ENCODE results near the gene ZMYND15. TPM values are rescaled to one million over a fixed set of nuclear protein-coding genes. Genes with fewer than 3 reads are reported as not detected.

ZMYND15 gene
- total RNA-seq, 1 donor from 2014 or later = not detected

DNA sequence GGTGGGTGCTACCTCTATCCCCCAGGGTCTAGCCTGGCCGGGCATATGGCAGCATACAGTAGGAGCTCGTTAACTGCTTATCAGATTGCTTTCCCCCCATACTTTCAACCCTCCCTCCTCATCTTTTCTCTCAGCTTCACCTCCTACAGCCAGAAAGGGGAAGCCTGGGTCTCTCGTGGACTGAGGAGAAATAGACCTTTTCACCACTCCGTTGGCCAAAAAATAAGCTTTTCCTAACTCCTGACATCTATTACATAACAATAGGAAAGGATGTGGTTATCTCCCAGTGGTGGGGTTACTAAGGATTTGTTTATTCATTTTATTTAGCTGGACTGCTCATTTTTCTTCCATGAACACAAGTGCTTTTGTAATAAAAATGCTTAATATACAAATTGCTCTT lies 9.1 kb downstream of the ZMYND15 start:
- Mint-ChIP-seq H3K9me3 (ENCODE audit: unreplicated experiment) (no peaks in the 10 kb centered on the region), H3K27ac (ENCODE audit: unreplicated experiment) (peak overlapping the region; percentile 31), H3K27me3 (ENCODE audit: unreplicated experiment) (peaks cover 11% of the 10 kb centered on the region), H3K36me3 (ENCODE audit: low read depth, unreplicated experiment) (no peaks in the 10 kb centered on the region), H3K4me3 (ENCODE audit: unreplicated experiment) (no peak overlapping the region), H3K4me1 (ENCODE audit: unreplicated experiment) (peaks cover 16% of the 10 kb centered on the region)
- DNase-seq (ENCODE audit: low spot score) = no peak
- TF ChIP-seq, protein P1, sequence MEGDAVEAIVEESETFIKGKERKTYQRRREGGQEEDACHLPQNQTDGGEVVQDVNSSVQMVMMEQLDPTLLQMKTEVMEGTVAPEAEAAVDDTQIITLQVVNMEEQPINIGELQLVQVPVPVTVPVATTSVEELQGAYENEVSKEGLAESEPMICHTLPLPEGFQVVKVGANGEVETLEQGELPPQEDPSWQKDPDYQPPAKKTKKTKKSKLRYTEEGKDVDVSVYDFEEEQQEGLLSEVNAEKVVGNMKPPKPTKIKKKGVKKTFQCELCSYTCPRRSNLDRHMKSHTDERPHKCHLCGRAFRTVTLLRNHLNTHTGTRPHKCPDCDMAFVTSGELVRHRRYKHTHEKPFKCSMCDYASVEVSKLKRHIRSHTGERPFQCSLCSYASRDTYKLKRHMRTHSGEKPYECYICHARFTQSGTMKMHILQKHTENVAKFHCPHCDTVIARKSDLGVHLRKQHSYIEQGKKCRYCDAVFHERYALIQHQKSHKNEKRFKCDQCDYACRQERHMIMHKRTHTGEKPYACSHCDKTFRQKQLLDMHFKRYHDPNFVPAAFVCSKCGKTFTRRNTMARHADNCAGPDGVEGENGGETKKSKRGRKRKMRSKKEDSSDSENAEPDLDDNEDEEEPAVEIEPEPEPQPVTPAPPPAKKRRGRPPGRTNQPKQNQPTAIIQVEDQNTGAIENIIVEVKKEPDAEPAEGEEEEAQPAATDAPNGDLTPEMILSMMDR (IDR thresholded peaks at IDR 0.05; ENCODE audit: unreplicated experiment) = no peak

DNA sequence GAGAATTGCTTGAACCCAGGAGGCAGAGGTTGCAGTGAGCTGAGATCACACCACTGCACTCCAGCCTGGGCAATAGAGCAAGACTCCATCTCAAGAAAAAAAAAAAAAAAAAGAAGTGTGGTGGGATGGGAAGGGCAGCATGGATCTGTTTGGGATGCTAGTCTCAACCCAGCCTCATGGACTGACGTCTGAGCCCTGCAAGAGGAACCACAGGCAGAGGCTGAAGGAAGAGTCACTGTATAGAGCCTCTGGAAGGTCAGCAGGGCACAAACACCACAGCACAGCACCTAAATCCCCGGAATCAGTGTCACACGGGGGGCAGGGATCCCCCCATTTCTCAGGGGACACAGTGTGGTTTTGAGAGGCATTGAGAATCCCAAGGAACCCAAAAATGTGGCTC lies 11.0 kb downstream of the ZMYND15 start:
- H3K27ac Mint-ChIP-seq (ENCODE audit: unreplicated experiment) = no peak overlapping the region
- no peak for DNase-seq (ENCODE audit: low spot score)
- no peak overlapping the region for H3K4me3 Mint-ChIP-seq (ENCODE audit: unreplicated experiment)
- TF ChIP-seq, protein P1 (IDR thresholded peaks at IDR 0.05; ENCODE audit: unreplicated experiment) = no peak
- no peaks in the 10 kb centered on the region for H3K9me3 Mint-ChIP-seq (ENCODE audit: unreplicated experiment)
- no peaks in the 10 kb centered on the region for H3K36me3 Mint-ChIP-seq (ENCODE audit: low read depth, unreplicated experiment)
- peaks cover 16% of the 10 kb centered on the region for H3K4me1 Mint-ChIP-seq (ENCODE audit: unreplicated experiment)
- peaks cover 8% of the 10 kb centered on the region for H3K27me3 Mint-ChIP-seq (ENCODE audit: unreplicated experiment)

DNA sequence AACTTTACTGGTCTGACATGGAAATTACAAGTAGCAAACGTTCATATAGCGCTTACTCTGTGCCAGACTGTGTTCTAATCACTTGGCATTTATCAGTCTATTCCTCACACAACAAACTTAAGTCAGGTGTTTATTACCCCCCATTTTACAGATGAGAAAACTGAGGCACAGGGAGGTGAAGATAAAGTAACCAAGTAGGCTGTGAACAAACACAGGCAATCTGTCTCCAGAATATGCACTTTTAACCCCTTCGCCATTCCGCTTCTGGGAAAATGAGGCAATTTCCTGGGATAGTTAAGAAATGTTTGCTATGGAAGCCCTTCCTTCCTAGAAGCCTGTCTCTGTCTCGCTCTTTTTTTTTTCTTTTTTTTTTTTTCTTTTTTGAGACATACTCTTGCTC lies 12.3 kb downstream of the ZMYND15 start:
- TF ChIP-seq, protein P1 (IDR thresholded peaks at IDR 0.05; ENCODE audit: unreplicated experiment) = no peak
- H3K4me1 Mint-ChIP-seq (ENCODE audit: unreplicated experiment) = peaks cover 16% of the 10 kb centered on the region
- no peaks in the 10 kb centered on the region for H3K9me3 Mint-ChIP-seq (ENCODE audit: unreplicated experiment)
- DNase-seq (ENCODE audit: low spot score) = no peak
- H3K36me3 Mint-ChIP-seq (ENCODE audit: low read depth, unreplicated experiment) = no peaks in the 10 kb centered on the region
- peaks cover 2% of the 10 kb centered on the region for H3K27me3 Mint-ChIP-seq (ENCODE audit: unreplicated experiment)
- no peak overlapping the region for H3K4me3 Mint-ChIP-seq (ENCODE audit: unreplicated experiment)
- H3K27ac Mint-ChIP-seq (ENCODE audit: unreplicated experiment) = no peak overlapping the region

DNA sequence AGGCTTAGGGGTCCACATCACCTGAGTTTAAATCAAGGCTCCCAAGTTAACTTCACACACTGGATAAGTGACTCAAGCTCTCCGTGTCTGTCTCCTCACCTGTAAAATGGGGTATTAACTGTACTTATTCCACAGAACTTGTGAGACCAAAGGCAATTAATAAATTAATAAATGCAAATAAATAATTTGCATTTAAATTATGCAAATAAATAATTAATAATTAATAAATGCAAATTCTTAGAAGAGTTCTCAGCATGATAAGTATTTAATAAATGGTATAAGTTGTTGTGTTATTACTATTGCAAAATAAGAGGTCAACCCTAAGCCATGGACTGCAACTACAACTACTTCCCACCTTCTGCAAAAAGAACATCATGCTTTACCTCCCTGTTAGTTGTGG lies 13.8 kb downstream of the ZMYND15 start:
- H3K27me3 Mint-ChIP-seq (ENCODE audit: unreplicated experiment) = peaks cover 2% of the 10 kb centered on the region
- H3K36me3 Mint-ChIP-seq (ENCODE audit: low read depth, unreplicated experiment) = no peaks in the 10 kb centered on the region
- no peak overlapping the region for H3K27ac Mint-ChIP-seq (ENCODE audit: unreplicated experiment)
- DNase-seq (ENCODE audit: low spot score) = no peak
- H3K9me3 Mint-ChIP-seq (ENCODE audit: unreplicated experiment) = no peaks in the 10 kb centered on the region
- H3K4me3 Mint-ChIP-seq (ENCODE audit: unreplicated experiment) = no peak overlapping the region
- TF ChIP-seq, protein P1 (IDR thresholded peaks at IDR 0.05; ENCODE audit: unreplicated experiment) = no peak
- H3K4me1 Mint-ChIP-seq (ENCODE audit: unreplicated experiment) = peaks cover 9% of the 10 kb centered on the region

DNA sequence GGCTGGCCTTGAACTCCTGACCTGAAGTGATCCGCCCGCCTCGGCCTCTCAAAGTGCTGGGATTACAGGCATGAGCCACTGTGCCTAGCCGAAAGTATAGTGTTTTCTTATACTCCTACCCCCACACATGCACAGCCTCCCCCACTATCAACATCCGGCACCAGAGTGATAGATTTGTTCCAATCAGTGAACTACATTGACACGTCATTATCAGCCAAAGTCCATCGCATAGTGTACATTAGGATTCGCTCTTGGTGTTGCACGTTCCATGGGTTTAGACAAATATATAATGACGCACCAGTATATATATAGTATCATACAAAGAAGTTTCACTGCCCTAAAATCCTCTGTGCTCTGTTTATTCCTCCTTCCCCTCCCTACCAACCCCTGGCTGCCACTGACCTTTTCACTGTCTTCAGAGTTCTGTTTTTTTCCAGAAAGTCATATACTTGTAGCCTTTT lies 20.2 kb downstream of the ZMYND15 start:
- no peaks in the 10 kb centered on the region for H3K9me3 Mint-ChIP-seq (ENCODE audit: unreplicated experiment)
- DNase-seq (ENCODE audit: low spot score) = no peak
- peaks cover 3% of the 10 kb centered on the region for H3K4me1 Mint-ChIP-seq (ENCODE audit: unreplicated experiment)
- no peak overlapping the region for H3K27ac Mint-ChIP-seq (ENCODE audit: unreplicated experiment)
- peaks cover 4% of the 10 kb centered on the region for H3K27me3 Mint-ChIP-seq (ENCODE audit: unreplicated experiment)
- H3K36me3 Mint-ChIP-seq (ENCODE audit: low read depth, unreplicated experiment) = no peaks in the 10 kb centered on the region
- H3K4me3 Mint-ChIP-seq (ENCODE audit: unreplicated experiment) = no peak overlapping the region
- TF ChIP-seq, protein P1 (IDR thresholded peaks at IDR 0.05; ENCODE audit: unreplicated experiment) = no peak
